Gastroesophageal sphincter (tissue), 4 donors: Measurements from ENCODE around the gene MXD4. TPM values are rescaled to one million over a fixed set of nuclear protein-coding genes. Genes with fewer than 3 reads are reported as not detected.

Experiments
- ATAC-seq: fragments of 150-250 bp; one replicate; pipeline ENCODE4 v1.9.1; 2016; ENCODE audit warnings: mild to moderate bottlenecking, moderate library complexity
- H3K27ac ChIP-seq, 4 donors: fragments of 200-600 bp; sonication (generic) in 3 of 4; 1 replicate in 3 of 4; 2 replicates in 1 of 4; pipeline ENCODE4 v1.5.1; 2016 to 2019
- H3K27me3 ChIP-seq: fragments of 200-600 bp; sonication (generic); one replicate; pipeline ENCODE4 v1.5.1; 2019
- H3K36me3 ChIP-seq, 2 donors: fragments of 200-600 bp; sonication (generic); one replicate each; pipeline ENCODE4 v1.5.1; 2019; ENCODE audit warnings: control low read depth in 1 of 2
- H3K4me1 ChIP-seq, 3 donors: fragments of 200-600 bp; sonication (generic); 1 replicate in 2 of 3; 2 replicates in 1 of 3; pipeline ENCODE4 v1.5.1; 2016 to 2019; ENCODE audit warnings: control low read depth in 2 of 3
- H3K4me3 ChIP-seq, 2 donors: fragments of 200-600 bp; sonication (generic); one replicate each; pipeline ENCODE4 v1.5.1; 2019; ENCODE audit warnings: mild to moderate bottlenecking in 1 of 2, moderate library complexity in 1 of 2
- H3K9me3 ChIP-seq, 3 donors: fragments of 200-600 bp; sonication (generic); one replicate each; pipeline ENCODE4 v1.5.1; 2017 to 2019; ENCODE audit warnings: control low read depth in 2 of 3
- CTCF ChIP-seq, 4 experiments: fragments of 200-600 bp in 2 of 4; fragments of 450-650 bp in 2 of 4; sonication (generic) in 1 of 4; IDR thresholded peaks; one replicate each; pipeline ENCODE4 v1.5.1; 2017 to 2019; ENCODE audit warnings: antibody characterized with exemption in 4 of 4, mild to moderate bottlenecking in 2 of 4, moderate library complexity in 2 of 4
- EP300 ChIP-seq: sonication (generic); formaldehyde crosslinking; IDR thresholded peaks from one replicate; pipeline ENCODE4 v1.6.1; 2017; ENCODE audit warnings: antibody characterized with exemption, mild to moderate bottlenecking
- POLR2A ChIP-seq, 2 donors: fragments of 450-650 bp; IDR thresholded peaks; one replicate each; pipeline ENCODE4 v1.6.1; 2017; ENCODE audit warnings: antibody characterized with exemption in 2 of 2, mild to moderate bottlenecking in 2 of 2, moderate library complexity in 1 of 2
- POLR2AphosphoS5 ChIP-seq: sonication (generic); formaldehyde crosslinking; IDR thresholded peaks from one replicate; pipeline ENCODE4 v1.6.1; 2017; ENCODE audit warnings: antibody characterized with exemption
- WGBS, 2 donors: methylation state at CpG; one replicate each; pipeline ENCODE4 v1.1.5; 2018; ENCODE audit warnings: low coverage in 1 of 2; 5-methylcytosine and 5-hydroxymethylcytosine counted together
- total RNA-seq, 4 donors: library from RNA; depleted of rRNA; stranded (reverse); fragments of >200 nt; gene quantifications; one replicate each; pipeline ENCODE4 v1.1.0, GENCODE V29; 2016

The MXD4 gene
- total RNA-seq, 4 donors from 2014 or later, result 36.1 to 76.2 (median 55.6) TPM

GRCh38 chr4:2274320-2275043 is 12.6 kb upstream of the MXD4 start:
- no peak overlapping the region for H3K27ac ChIP-seq
- no peaks in the 10 kb centered on the region for H3K4me1 ChIP-seq
- no peak overlapping the region for H3K4me3 ChIP-seq
- no peak for ATAC-seq
- no peaks in the 10 kb centered on the region for H3K27me3 ChIP-seq
- no peaks in the 10 kb centered on the region for H3K9me3 ChIP-seq
- TF ChIP-seq POLR2AphosphoS5 (no peak), CTCF (IDR thresholded peaks at IDR 0.05) (no peak), POLR2A (IDR thresholded peaks at IDR 0.05) (no peak), EP300 (no peak)
- peaks cover 0 to 20% of the 10 kb centered on the region in 2 donors for H3K36me3 ChIP-seq
- 58% methylated on average over 4 of the region's 21 CpGs; no CpG with 5 or more reads in 1 of the 2 donors for WGBS, 2 donors

- no peak for ATAC-seq
- no peak overlapping the region for H3K27ac ChIP-seq
- TF ChIP-seq CTCF (IDR thresholded peaks at IDR 0.05) (no peak), EP300 (no peak), POLR2AphosphoS5 (no peak), POLR2A (IDR thresholded peaks at IDR 0.05) (no peak)
- no peak overlapping the region for H3K4me3 ChIP-seq
- peaks cover 0 to 20% of the 10 kb centered on the region in 2 donors for H3K36me3 ChIP-seq
- H3K27me3 ChIP-seq, result no peaks in the 10 kb centered on the region
- no peaks in the 10 kb centered on the region for H3K4me1 ChIP-seq
- no peaks in the 10 kb centered on the region for H3K9me3 ChIP-seq
- 60% methylated on average over 1 of the region's 24 CpGs; no CpG with 5 or more reads in 1 of the 2 donors for WGBS, 2 donors
Measured at GRCh38 chr4:2273657-2274319, 11.9 kb upstream of the MXD4 start.

- no peak for TF ChIP-seq POLR2A (IDR thresholded peaks at IDR 0.05)
- TF ChIP-seq CTCF (IDR thresholded peaks at IDR 0.05), result no peak
- no peak for TF ChIP-seq POLR2AphosphoS5
- TF ChIP-seq EP300, result no peak
- H3K4me3 ChIP-seq, result no peak overlapping the region
- H3K4me1 ChIP-seq, result no peaks in the 10 kb centered on the region
- H3K9me3 ChIP-seq, result no peaks in the 10 kb centered on the region
- H3K27me3 ChIP-seq, result no peaks in the 10 kb centered on the region
- H3K27ac ChIP-seq, result no peak overlapping the region
- peaks cover 0 to 20% of the 10 kb centered on the region in 2 donors for H3K36me3 ChIP-seq
- 78% methylated on average over 8 of the region's 15 CpGs; no CpG with 5 or more reads in 1 of the 2 donors for WGBS, 2 donors
- ATAC-seq, result no peak
Measured at GRCh38 chr4:2273221-2273620, 11.3 kb upstream of the MXD4 start.

GRCh38 chr4:2272828-2273120 is 10.9 kb upstream of the MXD4 start:
- ATAC-seq, result no peak

More at GRCh38 chr4:2272828-2273120, 10.9 kb upstream of the MXD4 start:
- TF ChIP-seq POLR2A (IDR thresholded peaks at IDR 0.05) (no peak), POLR2AphosphoS5 (no peak), EP300 (no peak), CTCF (IDR thresholded peaks at IDR 0.05) (no peak)
- Histone ChIP-seq H3K27me3 (no peaks in the 10 kb centered on the region), H3K36me3 (peaks cover 0 to 20% of the 10 kb centered on the region in 2 donors), H3K27ac (no peak overlapping the region), H3K9me3 (no peaks in the 10 kb centered on the region), H3K4me3 (no peak overlapping the region), H3K4me1 (no peaks in the 10 kb centered on the region)
- WGBS, 2 donors, result 80% methylated on average over 2 of the region's 6 CpGs; no CpG with 5 or more reads in 1 of the 2 donors
